SKM-1 treated with dmso at 0.1 percent for 144 hours (cell line): ENCODE measurements around the gene SEL1L3.
"Not testable (repeated sequence)": the region's sequence is repeated elsewhere in the genome, so short reads cannot be mapped to it uniquely, and the experiment has no call there.

Experiments used
- DNase-seq: peaks from one replicate; lab custom pipeline; 2025; ENCODE audit not compliant: unreplicated experiment; lab: John Stamatoyannopoulos, UW

The SEL1L3 gene

DNA sequence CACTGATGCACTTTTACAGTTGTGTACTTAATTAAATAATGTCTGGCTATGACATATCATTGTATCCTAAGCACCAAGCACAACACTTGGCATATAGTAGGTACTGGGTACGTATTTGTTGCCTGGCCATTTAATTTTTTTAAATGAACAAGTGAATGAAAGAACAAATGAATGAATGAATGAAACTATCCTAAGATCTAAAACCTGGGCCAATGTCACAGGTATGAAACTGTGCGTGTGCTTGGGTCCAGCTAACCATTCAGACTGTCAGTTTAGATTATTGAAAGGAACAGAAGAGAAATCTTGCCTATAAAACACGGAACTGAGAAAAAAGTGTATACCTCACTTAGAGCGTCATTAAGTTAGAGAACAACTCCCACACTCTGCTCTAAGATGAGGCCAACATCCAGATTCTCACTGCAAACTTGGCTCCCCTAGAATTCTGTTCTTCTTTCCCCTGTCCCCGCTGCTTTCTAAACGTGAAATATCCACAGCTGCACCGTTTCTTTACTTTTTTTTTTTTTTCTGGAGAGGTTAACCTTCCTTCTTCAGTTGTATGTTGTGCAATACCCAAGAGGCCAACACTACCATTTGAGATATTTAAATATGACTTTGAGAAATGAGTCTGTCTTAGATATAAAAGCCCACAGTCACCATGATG, 17.3 kb upstream of the SEL1L3 start:
- DNase-seq = peak; percentile 34

DNA sequence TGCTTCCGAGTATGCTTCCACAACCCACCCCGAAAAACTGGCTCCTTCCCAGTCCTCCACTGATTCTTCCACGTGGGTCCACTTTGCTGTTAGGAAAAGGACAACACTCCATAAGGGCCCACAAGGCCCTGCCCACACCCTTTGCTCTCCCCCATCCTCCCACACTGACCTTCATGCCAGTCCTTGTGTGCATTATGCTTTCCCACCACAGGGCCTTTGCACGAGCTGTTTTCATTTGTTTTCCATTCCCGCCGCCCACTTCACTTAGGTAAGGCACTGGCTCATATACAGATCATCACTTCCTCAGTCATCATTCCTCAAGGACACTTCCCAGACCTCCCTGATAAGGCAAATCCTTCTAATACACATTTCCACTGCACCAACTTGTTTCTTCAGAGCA, 16.8 kb upstream of the SEL1L3 start:
- no peak for DNase-seq

DNA sequence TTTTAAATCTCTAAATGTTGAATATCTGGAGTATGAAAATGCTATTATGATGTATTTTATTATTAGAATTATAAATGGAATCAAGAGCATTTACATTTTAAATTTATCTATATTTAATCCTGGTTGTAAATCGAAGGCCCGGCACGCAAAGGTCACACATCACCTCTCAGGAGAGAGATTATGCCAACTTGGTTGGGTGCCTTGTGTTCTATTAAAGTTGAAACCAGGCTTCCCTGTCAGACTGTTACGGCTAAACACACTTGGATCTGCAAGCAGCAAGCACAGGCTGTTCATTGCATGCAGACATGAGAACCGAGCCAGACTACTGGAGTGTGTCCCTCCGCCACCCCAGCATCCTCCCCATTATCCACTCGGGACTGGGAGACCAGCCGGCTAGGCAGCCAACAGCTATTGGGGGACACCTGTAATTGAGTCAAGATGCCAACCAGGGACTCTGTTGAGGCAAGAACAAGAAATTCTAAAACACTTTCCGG, 16.4 kb upstream of the SEL1L3 start:
- DNase-seq = no peak

DNA sequence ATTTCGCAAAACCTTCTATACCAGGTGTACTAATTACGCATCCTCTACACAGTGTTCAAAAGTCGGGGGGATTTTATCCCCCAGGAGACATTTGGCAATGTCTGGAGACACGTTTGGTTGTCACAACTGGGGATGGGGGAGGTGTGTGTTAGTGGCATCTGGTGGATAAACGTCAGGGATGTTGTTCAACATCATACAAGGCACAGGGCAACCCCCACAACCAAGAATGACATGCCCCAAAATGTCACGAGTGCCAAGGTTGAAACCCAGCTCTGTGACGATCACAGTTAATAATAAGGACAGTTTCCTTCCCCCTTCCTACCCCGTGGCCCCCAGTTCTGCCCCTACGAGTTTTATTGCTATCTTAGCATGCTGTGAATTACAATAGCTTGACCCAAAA, 15.9 kb upstream of the SEL1L3 start:
- no peak for DNase-seq

DNA sequence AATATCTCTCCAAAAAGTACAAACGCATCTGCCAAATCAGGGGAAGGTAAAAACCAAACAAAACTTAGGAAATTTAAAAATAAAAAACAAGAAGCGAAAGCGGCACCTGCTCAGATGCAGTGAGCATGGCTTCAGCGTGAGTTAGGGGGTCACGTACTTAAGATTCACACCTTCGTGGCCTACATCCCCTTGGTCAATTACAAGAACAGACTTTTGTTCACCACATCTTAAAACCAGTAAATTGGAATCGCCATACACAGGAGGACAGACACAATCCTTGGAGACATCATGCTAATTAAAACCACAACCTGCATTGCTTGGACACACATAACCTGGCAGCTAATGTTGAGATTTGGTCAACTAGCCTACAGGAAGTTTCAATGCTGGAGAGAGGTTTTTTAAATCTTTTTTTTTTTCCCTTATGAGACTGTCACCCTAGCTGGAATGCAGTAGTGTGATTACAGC, 12.5 kb upstream of the SEL1L3 start:
- no peak for DNase-seq

DNA sequence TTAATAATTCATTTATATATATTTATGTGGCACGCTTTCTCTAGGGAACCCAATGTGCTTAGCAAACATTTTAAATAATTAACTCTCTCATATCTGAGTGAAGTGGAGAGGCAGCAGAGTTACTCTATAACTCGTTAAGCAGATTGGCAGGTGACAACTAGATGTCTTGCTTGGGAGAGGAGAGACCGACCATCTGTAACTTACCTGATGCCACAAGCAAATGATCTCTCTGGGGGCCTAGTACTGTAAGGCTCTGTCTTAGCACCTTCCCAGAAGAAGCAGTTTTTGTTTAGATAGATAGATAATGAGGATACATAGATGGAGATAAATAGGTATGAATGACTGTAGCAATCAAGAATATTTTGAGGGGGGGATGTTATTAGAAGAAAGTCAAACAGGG, 11.9 kb upstream of the SEL1L3 start:
- DNase-seq = no peak

DNA sequence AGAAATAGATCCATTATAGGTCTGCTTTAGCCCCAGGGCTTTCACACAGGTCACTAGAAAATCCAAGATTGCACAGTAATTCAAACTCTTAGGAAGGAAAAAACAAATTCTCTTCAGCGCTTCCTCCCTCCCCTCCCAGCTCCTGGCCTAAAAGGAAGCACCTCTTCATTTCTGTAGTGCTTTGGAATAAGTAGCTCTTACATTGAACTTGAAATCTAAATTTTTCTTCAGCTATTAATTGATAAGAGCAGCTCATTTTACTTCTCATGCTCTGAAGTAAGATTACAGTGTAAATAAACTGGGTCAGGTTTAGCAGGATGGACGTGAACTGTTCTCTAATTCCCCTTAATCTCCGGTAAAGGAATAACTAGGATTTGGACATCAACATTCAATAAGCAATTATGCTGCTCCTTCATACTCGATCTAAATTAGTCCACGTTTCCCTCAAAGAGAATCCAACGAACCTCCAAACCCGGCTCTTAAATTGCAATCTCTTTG, 10.9 kb upstream of the SEL1L3 start:
- DNase-seq = no peak

DNA sequence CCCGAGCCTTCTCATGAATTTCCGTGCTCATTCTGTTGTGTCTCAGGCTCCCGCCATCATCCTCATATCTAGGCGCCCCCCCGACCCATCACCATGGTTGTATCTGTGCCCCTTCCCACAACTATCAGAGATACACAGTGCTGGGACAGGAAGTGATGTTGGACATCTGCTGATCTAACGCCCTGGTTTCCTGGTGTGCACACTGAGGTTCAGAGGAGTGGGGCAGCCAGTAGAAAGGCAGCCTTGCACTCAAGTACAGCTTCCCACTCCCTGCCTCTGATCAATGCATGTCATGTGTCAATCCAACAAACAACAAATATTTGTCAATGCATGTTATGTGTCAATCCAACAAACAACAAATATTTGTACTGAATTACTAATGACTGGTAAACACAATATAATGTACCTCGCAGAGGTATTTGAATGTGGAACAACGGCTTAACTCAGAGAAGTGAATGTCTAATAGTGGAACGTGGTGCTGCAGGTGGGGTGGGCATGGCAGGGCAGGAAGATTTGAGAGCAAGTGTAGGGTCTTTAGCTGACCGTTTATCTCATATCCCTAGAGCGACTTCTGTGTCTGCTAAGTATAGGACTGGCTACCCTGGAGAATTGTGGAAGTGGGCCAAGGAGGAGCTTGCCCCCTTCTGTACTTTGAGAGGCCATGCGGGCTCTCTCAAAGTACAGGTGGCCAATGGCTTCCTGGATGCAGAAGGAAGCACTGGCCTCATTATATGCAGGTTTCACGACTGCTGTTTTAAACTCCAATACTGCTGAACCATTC, 10.3 kb upstream of the SEL1L3 start:
- DNase-seq = no peak

DNA sequence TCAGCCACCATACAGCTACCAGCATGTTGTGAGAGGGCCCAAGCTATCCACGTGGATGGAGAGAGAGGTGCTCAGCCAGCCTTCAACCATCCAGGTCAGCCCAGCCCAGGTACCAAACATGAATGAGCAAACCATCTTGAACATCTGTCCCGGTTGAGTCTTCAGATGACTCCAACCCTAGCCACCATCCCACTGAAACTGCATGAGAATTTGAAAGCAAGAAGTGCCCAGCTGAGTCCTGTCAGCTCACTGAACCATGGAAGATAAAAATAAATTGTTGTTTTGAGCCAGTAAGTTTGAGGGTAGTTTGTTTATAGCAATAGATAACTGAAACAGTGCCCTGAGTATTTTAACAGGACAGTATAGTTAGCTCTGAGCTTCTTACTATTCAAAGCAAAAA, 7.3 kb upstream of the SEL1L3 start:
- DNase-seq = no peak

DNA sequence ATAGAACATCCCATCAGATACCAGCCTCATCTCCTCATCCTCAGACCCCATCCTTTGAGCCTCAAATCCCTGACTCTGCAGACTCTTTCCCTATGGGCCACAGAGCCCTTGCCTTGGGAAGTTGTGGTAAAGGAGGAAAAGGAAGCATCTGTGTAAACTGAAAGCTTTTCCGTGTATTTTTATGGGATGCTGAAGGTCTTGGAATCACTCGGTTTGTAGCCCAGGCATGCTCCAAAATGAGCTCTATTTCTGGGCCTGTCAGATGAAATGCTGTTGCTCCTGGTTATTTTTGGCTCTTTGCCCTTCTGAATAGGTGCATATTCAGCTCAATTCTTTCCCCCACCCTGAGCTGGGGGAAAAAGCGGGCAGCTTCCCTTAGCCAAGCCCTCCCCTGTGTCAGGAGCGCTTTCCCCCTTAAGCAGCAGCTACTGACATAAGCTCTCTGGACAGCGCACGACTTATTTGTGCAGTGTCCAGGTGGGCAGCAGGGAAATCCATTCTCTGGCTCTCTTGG, 5.0 kb upstream of the SEL1L3 start:
- DNase-seq = no peak

DNA sequence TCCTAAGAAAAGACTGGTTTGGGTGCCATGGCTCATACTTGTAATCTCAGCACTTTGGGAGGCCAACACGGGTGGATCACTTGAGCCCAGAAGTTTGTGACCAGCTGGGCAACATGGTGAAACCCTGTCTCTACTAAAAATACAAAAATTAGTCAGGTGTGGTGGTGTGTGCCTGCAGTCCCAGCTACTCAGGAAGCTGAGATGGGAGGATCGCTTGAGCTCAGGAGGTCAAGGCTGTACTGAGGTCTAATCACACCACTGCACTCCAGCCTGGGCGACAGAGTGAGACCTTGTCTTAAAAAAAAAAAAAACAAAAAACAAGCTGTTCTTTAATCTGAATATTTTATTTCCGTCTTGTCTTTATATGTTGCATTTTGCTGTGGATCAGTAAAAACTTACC, 3.6 kb upstream of the SEL1L3 start:
- DNase-seq = not testable (repeated sequence)

DNA sequence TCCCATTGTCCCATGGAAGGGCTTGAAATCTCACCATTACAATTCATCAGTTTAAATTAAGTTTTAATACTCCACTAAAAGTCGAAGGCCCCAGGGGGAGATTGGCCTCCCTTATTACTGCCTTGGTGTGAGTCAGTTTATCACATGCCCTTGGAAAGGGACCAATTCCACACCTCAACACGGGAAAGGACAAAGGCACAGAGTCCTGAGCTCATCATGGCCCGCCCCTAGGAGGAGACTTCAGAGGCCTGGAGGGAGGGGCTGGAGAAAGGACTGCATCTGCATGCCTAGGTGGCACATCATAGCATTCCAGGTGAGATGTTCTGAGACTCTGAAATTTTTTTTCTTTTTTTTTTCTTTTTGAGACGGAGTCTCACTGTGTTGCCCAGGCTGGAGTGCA, 2.8 kb upstream of the SEL1L3 start:
- no peak for DNase-seq

DNA sequence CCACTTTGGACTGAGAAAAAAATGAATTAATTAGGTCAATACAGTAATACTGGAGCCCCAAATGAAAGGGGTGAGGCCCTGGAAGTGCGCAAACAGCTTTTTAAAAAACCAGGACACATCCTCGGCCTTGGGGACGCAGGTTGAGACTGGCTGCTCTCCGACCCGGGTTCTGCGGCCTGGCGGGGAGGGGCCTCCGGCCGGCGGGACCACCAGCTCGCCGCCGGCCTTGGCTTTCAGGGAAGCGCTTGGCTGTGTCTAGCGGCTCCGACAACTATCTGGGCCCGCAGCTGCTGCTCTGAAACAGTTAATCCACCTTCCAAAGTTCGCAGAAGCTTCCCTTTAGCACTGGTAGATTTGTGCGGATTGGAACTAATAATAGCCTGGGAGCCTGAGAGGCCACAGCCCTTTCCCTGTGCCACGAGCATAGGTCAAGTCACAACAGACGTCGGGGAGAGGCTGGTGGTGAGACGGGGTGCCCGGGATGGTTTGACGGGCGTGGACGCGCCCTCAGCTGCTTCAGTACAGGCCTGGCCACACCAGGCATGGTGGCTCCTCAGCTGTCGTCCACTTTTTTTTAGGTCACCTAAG, 1.1 kb upstream of the SEL1L3 start:
- no peak for DNase-seq

DNA sequence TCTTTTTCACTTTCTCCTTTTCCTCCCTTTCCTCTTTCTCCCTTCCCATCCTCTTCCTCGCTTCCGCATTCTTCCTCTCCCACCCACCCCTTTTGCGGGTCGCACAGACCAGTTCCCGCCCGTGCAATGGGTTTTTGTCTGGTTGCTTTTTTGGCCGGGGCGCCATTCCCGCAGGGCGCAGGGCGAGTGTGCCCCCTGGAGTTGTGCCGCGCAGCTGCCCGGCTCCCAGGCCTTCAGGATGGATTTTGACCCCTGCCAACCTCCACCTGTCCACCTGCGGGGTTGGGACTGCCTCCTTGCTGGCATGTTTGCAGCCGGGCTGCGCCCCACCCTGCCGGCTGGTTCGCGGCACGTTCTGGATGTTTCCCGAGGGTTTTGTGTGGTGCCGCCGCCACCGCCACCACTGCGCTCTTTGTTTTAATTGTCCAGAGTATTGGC, 578 bp upstream of the SEL1L3 start:
- DNase-seq = no peak

DNA sequence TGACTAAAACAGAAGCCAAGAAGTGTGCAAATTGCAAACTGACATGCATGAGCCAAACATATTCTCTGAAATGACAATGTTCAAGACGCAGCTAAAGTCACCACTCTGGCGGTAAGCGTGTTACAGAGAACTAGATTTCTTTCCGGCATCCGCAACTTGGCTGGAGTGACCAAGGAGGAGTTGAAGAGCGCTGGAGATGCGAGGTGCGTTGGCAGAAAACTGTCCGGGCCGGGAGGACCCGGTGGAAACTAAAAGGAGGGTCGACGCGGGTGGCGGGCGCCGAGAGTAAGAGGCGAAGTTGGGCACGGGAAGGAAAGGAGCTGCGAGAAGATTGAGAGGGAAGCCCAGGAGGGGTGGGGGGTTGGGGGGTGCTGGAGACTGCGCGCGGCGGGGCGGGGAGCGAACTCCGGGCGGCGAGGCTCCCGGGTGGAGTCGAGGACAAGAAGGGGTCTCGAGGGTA, 807 bp downstream of the SEL1L3 start:
- DNase-seq = peak; percentile 20

DNA sequence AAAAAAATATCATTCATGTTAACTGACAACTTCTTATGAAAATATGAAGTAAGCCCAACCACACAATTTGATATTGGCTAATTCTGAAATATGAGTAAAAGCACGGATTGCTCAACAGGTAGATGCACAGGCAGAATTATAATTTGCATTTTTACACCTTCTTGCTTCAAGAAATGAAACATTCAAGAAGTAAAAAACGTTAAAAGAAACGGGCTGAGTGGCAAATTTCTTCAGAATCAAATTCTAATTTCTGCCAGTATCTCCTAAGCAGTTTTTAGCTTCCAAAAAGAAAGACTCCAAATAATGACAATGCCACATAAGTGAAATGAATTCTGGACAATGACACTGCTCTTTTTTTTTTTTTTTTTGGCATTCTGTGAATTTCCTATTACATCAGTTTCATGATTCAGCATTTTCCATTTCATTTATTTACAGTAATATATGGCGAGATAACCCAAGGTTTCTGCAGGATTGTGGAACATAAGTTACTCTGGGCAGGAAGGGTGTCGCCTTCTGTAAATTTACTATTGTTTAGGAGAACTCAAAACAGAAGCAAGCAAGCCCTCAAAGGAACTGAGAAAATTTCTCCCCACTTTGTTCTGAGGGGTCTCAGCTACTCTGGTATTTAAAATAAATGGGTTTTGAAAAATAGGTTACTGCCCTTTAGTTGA, 1.4 kb downstream of the SEL1L3 start:
- peak; percentile 58 for DNase-seq

DNA sequence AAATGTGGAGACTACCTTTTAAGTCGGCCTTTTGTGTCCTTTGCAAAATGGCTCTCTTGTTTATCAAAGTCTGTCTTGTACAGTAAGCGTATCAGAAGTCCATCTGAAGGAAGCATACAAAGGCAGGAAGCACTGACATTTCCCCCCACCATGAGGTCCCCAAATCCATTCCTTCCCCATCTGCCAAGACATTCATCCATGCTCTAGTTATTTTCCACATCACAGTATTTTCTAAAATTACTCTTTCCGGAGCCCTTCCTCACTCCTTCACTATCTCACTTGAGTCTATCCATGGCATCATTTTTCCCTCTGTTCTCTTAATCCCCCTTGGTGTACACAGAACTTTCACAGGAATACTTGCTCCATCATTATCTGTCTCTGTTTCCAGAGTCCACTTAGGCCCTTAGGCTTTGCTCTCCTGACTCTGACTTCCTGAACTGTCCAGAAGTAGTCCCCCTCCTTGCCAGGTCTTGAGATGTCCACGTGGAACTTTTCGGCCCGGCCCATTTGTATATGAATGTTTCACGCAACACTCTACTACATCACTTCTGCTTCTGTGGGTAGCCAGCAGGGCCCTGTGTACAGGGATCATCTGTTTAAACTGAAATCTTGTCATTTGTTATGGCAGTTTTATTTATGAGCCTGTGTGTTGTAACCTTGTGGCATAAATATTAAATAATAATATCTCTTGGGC, 2.1 kb downstream of the SEL1L3 start:
- peak; percentile 72 for DNase-seq

DNA sequence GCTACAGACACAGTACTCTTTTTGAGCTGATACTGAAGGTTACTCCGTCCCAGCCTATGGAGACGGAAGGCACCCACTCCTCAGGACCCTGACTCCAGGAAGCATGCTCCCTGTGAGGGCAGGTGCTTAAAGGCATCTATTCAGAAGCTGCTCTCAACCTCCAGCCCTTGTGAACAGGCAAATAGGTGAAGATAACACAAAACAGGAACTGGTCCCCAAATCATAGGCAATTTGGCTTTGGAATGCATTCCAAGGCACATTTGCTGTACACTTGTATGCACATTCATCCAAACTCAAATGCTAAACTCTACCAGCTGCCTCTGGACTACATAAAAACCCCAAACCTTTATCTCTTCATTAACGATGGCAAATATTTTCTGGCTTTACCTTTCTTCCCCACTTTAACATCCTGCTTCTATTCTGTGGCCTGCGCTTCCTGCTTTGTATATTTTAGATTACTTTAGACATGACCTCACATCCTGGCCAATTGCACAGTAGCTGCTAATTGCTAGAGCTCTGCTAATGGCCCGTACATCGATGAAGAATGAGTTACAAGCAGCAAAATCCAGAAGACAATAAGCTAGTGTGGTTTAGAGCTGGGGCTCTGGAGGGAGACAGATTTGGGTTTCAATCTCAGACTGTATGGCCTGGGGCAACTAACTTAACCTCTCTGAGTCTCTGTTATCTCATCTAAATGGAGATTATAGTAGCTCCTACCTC, 3.2 kb downstream of the SEL1L3 start:
- peak; percentile 35 for DNase-seq

DNA sequence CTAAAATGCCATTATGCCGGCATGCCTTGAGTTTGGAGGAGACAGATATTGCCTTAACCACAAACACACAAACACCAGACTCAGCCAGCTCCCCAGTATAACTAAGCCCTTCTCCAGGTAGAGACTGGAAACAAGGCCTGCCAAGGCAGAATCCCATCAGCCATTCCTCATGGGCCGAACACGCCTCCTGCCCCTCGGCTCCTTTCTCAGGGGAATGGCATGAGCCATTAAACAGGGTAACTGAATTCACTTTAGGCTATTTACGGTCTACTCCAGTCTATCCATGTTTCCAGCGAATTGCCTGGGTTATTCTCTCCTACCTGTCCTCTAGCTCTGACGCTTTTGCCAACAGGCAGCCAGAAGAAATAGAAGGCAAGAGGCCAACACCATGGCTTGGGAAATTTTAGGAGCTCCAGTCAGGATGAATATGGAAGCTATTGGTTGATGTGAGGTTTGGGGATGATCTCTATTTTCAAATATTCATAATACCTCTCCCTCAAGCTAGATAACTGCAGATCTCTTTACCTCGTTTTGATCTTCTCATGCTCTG, 4.9 kb downstream of the SEL1L3 start:
- no peak for DNase-seq
